ENCODE results near the gene PTGFRN. TPM values are rescaled to one million over a fixed set of nuclear protein-coding genes. Genes with fewer than 3 reads are reported as not detected.

The PTGFRN gene
- total RNA-seq, 3 donors from 2014 or later (not counting 1 experiment from before 2014, with no cell fraction given), result 0.71 to 1.4 (median 0.79) TPM

- Mint-ChIP-seq H3K27me3 (ENCODE audit: low read depth in 2 of 2) (peaks cover 5 to 15% of the 10 kb centered on the region in 2 donors), H3K9me3 (no peaks in the 10 kb centered on the region), H3K36me3 (no peaks in the 10 kb centered on the region), H3K4me1 (peaks cover 12 to 15% of the 10 kb centered on the region in 2 donors), H3K4me3 (no peak overlapping the region), H3K27ac (no peak overlapping the region)
- Histone ChIP-seq H3K27ac (ENCODE audit: low read length) (no peak overlapping the region), H3K27me3 (ENCODE audit: control insufficient read depth, insufficient read depth, low read length) (no peaks in the 10 kb centered on the region), H3K4me1 (ENCODE audit: control insufficient read depth, insufficient read depth, low read length) (peaks cover 8% of the 10 kb centered on the region), H3K9me3 (ENCODE audit: control insufficient read depth, insufficient read depth, low read length) (no peaks in the 10 kb centered on the region), H3K36me3 (ENCODE audit: control insufficient read depth, insufficient read depth, low read length) (no peaks in the 10 kb centered on the region), H3K4me3 (ENCODE audit: low read length) (no peak overlapping the region)
- no peak for TF ChIP-seq CTCF (IDR thresholded peaks at IDR 0.05)
- ATAC-seq (no peak), DNase-seq (no peak)
- intact Hi-C loops (cut with micrococcal nuclease), result no loop called here
- 94% methylated on average over 14 of the region's 14 CpGs for WGBS (ENCODE audit: insufficient coverage)
These were observed 74.9 kb downstream of the PTGFRN start for GRCh38 chr1:116984406-116985160.

GRCh38 chr1:116986421-116987255 is 76.9 kb downstream of the PTGFRN start:
- Histone ChIP-seq H3K4me3 (ENCODE audit: low read length) (peak overlapping the region; percentile 6), H3K9me3 (ENCODE audit: control insufficient read depth, insufficient read depth, low read length) (no peaks in the 10 kb centered on the region), H3K4me1 (ENCODE audit: control insufficient read depth, insufficient read depth, low read length) (peaks cover 9% of the 10 kb centered on the region), H3K27ac (ENCODE audit: low read length) (no peak overlapping the region), H3K36me3 (ENCODE audit: control insufficient read depth, insufficient read depth, low read length) (no peaks in the 10 kb centered on the region), H3K27me3 (ENCODE audit: control insufficient read depth, insufficient read depth, low read length) (no peaks in the 10 kb centered on the region)
- no peak for TF ChIP-seq CTCF (IDR thresholded peaks at IDR 0.05)
- 62% methylated on average over 29 of the region's 29 CpGs for WGBS (ENCODE audit: insufficient coverage)
- DNase-seq, result peak in 1 of 2 donors; percentile 63
- H3K27me3 Mint-ChIP-seq (ENCODE audit: low read depth in 2 of 2), result peaks cover 7 to 15% of the 10 kb centered on the region in 2 donors
- H3K36me3 Mint-ChIP-seq, result no peaks in the 10 kb centered on the region
- intact Hi-C loops (cut with micrococcal nuclease), result no loop called here
- H3K9me3 Mint-ChIP-seq, result no peaks in the 10 kb centered on the region
- H3K27ac Mint-ChIP-seq, result peak overlapping the region in 1 of 2 donors; percentile 61
- peak overlapping the region; percentile 86 for H3K4me3 Mint-ChIP-seq
- ATAC-seq, result peak in 2 of 3 donors; percentile 19 to 25
- H3K4me1 Mint-ChIP-seq, result peaks cover 15 to 18% of the 10 kb centered on the region in 2 donors

GRCh38 chr1:116987256-116987555 is 77.5 kb downstream of the PTGFRN start:
- H3K4me1 Mint-ChIP-seq, result peaks cover 18 to 20% of the 10 kb centered on the region in 2 donors
- H3K27ac Mint-ChIP-seq, result peak overlapping the region in 1 of 2 donors; percentile 61
- Histone ChIP-seq H3K9me3 (ENCODE audit: control insufficient read depth, insufficient read depth, low read length) (no peaks in the 10 kb centered on the region), H3K27ac (ENCODE audit: low read length) (no peak overlapping the region), H3K4me3 (ENCODE audit: low read length) (peak overlapping the region; percentile 6), H3K27me3 (ENCODE audit: control insufficient read depth, insufficient read depth, low read length) (no peaks in the 10 kb centered on the region), H3K4me1 (ENCODE audit: control insufficient read depth, insufficient read depth, low read length) (peaks cover 11% of the 10 kb centered on the region), H3K36me3 (ENCODE audit: control insufficient read depth, insufficient read depth, low read length) (no peaks in the 10 kb centered on the region)
- H3K4me3 Mint-ChIP-seq, result peak overlapping the region; percentile 86
- no peaks in the 10 kb centered on the region for H3K36me3 Mint-ChIP-seq
- WGBS (ENCODE audit: insufficient coverage), result 11% methylated on average over 11 of the region's 11 CpGs
- ATAC-seq, result peak; percentile 78 to 92 (median 90)
- H3K9me3 Mint-ChIP-seq, result no peaks in the 10 kb centered on the region
- peaks cover 10 to 15% of the 10 kb centered on the region in 2 donors for H3K27me3 Mint-ChIP-seq (ENCODE audit: low read depth in 2 of 2)
- DNase-seq, result peak; percentile 25 to 85
- intact Hi-C loops (cut with micrococcal nuclease), result no loop called here
- no peak for TF ChIP-seq CTCF (IDR thresholded peaks at IDR 0.05)
